ENCODE measurements around the gene NEK7.
A peak's percentile ranks its signal among the peaks of the same experiment; 100 is the strongest.

Gene NEK7

GRCh38 chr1:198143797-198144196 is 13.0 kb upstream of the NEK7 start:
- no peak for DNase-seq (ENCODE audit: low read depth)

- DNase-seq (ENCODE audit: low read depth) = no peak
Observed at GRCh38 chr1:198147216-198147615, 9.6 kb upstream of the NEK7 start.

GRCh38 chr1:198150369-198150768 is 6.4 kb upstream of the NEK7 start:
- DNase-seq (ENCODE audit: low read depth) = no peak

- peak; percentile 73 for DNase-seq (ENCODE audit: low read depth)
Observed at GRCh38 chr1:198151688-198152087, 5.1 kb upstream of the NEK7 start.

GRCh38 chr1:198153103-198153502 is 3.7 kb upstream of the NEK7 start:
- DNase-seq (ENCODE audit: low read depth) = peak; percentile 88

- DNase-seq (ENCODE audit: low read depth) = peak; percentile 39
Observed at GRCh38 chr1:198153804-198154203, 3.0 kb upstream of the NEK7 start.

- peak; percentile 71 for DNase-seq (ENCODE audit: low read depth)
Observed at GRCh38 chr1:198155253-198155652, 1.5 kb upstream of the NEK7 start.

GRCh38 chr1:198156111-198156744 is 570 bp upstream of the NEK7 start:
- DNase-seq (ENCODE audit: low read depth) = peak; percentile 86

- DNase-seq (ENCODE audit: low read depth) = peak; percentile 98
Observed at GRCh38 chr1:198157241-198157846, 546 bp downstream of the NEK7 start.

- DNase-seq (ENCODE audit: low read depth) = peak; percentile 63
Observed at GRCh38 chr1:198157847-198158725, 1.3 kb downstream of the NEK7 start.

- peak; percentile 93 for DNase-seq (ENCODE audit: low read depth)
Observed at GRCh38 chr1:198158735-198159589, 2.2 kb downstream of the NEK7 start.

- no peak for DNase-seq (ENCODE audit: low read depth)
Observed at GRCh38 chr1:198160222-198160621, 3.4 kb downstream of the NEK7 start.

- no peak for DNase-seq (ENCODE audit: low read depth)
Observed at GRCh38 chr1:198160946-198161614, 4.3 kb downstream of the NEK7 start.

- DNase-seq (ENCODE audit: low read depth) = no peak
Observed at GRCh38 chr1:198161718-198162090, 4.9 kb downstream of the NEK7 start.

- no peak for DNase-seq (ENCODE audit: low read depth)
Observed at GRCh38 chr1:198162091-198162767, 5.4 kb downstream of the NEK7 start.

GRCh38 chr1:198165927-198166647 is 9.3 kb downstream of the NEK7 start:
- DNase-seq (ENCODE audit: low read depth) = no peak

- no peak for DNase-seq (ENCODE audit: low read depth)
Observed at GRCh38 chr1:198166900-198167299, 10.1 kb downstream of the NEK7 start.

- peak; percentile 79 for DNase-seq (ENCODE audit: low read depth)
Observed at GRCh38 chr1:198167436-198167934, 10.7 kb downstream of the NEK7 start.

GRCh38 chr1:198168227-198168626 is 11.4 kb downstream of the NEK7 start:
- peak; percentile 95 for DNase-seq (ENCODE audit: low read depth)

GRCh38 chr1:198169672-198170071 is 12.9 kb downstream of the NEK7 start:
- peak; percentile 74 for DNase-seq (ENCODE audit: low read depth)

Data from iris pigment epithelial cell (primary cell).